Keratinocyte (primary cell): ENCODE measurements around the gene METTL5.

Experiments used
- EZH2 ChIP-seq: IDR thresholded peaks from one replicate; pipeline ENCODE4 v1.6.1; 2012; ENCODE audit warnings: inconsistent platforms, mild to moderate bottlenecking, low read length, moderate library complexity
- TF ChIP-seq, protein P1 (sequence below), 3 experiments: IDR thresholded peaks in 1 of 3; conservative IDR thresholded peaks in 1 of 3; optimal IDR thresholded peaks in 1 of 3; 2 replicates in 2 of 3; 3 replicates in 1 of 3; pipeline versions ENCODE3 to v1.5.1; 2011; ENCODE audit warnings: low read length in 3 of 3, mild to moderate bottlenecking in 3 of 3, moderate library complexity in 2 of 3, control low read depth in 1 of 3, inconsistent platforms in 1 of 3; ENCODE audit not compliant: insufficient read depth in 2 of 3; ENCODE audit errors: extremely low read depth in 1 of 3

DNA sequence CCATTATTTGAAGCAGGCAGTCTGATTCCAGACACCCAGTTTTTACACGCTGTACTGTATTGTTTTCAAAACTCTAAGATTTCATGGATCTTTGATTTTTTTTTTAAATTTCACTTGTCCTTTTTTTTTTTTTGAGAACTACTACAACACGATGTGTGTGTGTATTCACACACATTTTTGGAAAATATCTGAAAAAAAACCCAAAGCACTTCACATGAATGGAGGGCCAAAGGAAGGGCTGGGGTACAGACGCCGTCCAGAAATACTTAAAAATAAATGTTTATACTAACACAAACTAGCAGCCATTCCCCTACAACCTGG, 26.3 kb downstream of the METTL5 start:
- no peak for TF ChIP-seq EZH2
- TF ChIP-seq, protein P1, sequence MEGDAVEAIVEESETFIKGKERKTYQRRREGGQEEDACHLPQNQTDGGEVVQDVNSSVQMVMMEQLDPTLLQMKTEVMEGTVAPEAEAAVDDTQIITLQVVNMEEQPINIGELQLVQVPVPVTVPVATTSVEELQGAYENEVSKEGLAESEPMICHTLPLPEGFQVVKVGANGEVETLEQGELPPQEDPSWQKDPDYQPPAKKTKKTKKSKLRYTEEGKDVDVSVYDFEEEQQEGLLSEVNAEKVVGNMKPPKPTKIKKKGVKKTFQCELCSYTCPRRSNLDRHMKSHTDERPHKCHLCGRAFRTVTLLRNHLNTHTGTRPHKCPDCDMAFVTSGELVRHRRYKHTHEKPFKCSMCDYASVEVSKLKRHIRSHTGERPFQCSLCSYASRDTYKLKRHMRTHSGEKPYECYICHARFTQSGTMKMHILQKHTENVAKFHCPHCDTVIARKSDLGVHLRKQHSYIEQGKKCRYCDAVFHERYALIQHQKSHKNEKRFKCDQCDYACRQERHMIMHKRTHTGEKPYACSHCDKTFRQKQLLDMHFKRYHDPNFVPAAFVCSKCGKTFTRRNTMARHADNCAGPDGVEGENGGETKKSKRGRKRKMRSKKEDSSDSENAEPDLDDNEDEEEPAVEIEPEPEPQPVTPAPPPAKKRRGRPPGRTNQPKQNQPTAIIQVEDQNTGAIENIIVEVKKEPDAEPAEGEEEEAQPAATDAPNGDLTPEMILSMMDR (optimal IDR thresholded peaks at IDR 0.05 in 1 of 3, IDR thresholded peaks at IDR 0.05 in 1 of 3, conservative IDR thresholded peaks at IDR 0.05 in 1 of 3; ENCODE audit: extremely low read depth in 1 of 3, insufficient read depth in 2 of 3, low read length in 3 of 3), result no peak
